ENCODE results near the gene FBLN5.
"Not testable (repeated sequence)": the region's sequence is repeated elsewhere in the genome, so short reads cannot be mapped to it uniquely, and the experiment has no call there.

FBLN5 gene

DNA sequence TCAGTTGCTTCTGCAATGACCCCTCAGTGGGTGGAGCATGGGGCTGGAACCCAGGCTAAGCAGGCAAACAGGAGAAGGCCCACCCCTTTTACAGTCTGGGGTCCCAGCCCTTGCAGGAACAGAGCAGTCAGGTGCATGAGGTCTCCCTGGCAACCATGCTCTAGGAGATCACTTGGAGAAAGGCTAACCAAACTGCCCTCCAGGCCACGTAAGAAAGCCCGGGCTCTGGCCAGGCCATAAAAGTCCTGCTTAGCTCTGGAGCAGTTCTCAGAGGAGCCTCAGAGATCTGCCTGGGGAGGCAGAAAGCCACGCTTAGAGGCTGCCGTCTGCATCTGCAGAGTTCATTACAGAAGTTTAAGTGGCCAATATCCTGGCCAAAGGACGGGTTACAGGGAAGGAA lies 65.1 kb downstream of the FBLN5 start:
- no peak for DNase-seq

DNA sequence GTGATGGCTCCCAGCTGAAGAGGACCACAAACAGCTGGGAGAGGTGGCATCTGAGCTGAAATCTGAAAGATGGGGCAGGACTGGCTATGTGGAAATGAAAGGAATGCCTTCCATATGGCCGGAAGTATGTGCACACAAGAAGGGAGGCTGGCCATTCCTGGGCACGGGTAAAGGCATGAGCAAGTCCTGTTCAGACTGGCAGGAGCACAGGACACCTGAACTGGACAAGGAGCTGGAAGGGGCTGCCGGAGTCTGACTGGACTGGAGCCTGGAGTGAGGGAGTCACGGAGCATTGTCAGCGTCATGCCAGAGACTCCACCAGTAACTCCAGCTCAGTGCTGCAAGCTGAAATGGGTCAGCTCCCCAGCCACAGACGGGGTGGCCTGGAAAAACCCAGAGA lies 68.3 kb downstream of the FBLN5 start:
- no peak for DNase-seq

DNA sequence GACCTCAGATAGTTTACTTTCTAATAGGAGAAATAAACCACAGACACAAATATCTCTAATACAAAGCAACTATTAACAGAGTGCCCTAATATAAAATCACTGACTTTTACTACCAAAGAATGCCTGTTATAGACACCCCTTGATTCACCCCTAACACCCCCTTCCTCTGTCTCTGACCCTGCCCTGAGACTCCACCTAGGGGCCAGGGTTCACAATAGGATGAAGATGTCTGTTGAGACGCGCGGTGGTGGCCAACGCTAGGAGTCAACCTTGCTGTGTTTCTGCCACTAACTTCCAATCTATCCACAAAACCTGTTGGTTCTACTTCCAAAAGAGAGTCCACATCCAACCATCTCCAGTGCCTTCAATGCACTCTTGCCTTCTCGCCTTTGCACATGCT lies 69.2 kb downstream of the FBLN5 start:
- DNase-seq, result no peak

DNA sequence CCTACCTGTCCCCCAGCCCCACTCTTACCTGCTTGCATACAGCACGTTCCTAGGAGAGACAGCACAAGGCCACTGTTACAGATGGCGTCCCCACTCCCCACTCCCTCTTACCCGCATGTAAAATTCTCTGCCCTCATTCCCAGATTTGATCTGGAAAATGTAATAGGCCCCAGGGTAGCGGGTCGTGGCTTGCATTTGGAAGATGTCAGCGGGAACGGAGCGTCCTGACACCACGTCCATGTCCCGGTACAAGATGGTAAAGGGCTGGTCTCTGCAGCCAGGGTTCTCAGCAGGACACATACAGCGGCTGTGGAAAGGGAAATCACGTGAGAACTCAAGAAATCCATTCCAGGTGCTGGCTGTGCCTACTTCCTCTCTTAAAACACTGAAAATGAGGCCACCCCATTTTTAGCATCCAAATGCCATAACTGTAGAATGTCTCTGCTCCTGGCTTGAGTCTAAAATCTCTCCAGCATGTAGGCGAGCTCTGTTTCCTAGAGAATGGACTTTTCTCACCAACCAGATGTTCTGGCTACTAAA lies 70.0 kb downstream of the FBLN5 start:
- DNase-seq, result no peak

DNA sequence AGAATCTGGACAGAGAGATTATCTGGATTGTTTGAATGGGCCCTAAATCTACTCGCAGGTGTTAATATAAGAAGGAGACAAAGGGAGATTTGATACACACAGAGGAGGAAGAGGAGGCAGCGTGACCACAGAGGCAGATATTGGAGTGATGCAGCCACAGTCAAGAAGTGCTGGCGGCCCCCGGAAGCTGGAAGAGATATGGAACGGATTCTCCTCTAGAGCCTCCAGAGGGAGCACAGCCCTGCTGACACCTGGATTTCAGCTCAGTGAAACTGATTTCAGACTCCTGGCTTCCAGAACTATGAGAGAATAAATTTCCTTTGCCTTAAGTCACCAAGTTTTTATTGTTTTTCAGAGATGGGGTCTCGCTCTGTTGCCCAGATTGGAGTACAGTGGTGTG lies 71.0 kb downstream of the FBLN5 start:
- DNase-seq, result no peak

DNA sequence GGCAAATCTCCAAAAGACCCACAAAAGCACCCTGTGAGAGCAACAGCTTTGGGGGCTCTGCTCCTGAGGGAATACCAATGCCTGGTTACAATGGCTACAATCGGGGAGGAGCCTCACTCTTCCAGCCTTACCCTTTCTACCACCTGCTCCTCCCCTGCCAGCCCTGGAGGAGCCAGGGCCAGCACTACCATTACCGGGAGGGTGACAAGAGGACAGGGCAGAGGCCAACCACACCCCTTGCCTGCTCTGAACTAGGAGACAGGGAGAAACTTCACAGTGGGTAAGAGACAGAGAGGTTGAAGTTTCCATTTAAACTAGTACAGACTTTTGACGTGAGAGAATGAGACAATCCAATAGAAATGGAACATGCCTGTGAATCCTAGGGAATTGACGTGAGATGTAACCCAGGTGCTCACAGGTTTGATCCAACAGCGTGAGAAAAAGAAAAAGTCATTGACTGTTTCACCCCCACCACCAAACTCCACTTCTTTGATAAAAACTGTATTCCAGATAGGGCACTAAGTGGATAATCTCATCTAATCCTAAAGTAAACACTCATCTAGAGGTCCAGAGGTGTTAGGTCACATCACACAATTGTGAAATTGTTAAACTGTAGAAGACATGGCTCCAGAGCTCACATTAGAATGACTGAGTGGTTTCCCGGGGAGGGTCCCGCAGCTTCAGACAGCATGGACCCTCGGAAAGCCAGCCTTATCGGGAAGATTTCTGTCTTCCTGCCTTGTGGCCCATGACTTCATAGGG lies 71.8 kb downstream of the FBLN5 start:
- DNase-seq, result no peak

DNA sequence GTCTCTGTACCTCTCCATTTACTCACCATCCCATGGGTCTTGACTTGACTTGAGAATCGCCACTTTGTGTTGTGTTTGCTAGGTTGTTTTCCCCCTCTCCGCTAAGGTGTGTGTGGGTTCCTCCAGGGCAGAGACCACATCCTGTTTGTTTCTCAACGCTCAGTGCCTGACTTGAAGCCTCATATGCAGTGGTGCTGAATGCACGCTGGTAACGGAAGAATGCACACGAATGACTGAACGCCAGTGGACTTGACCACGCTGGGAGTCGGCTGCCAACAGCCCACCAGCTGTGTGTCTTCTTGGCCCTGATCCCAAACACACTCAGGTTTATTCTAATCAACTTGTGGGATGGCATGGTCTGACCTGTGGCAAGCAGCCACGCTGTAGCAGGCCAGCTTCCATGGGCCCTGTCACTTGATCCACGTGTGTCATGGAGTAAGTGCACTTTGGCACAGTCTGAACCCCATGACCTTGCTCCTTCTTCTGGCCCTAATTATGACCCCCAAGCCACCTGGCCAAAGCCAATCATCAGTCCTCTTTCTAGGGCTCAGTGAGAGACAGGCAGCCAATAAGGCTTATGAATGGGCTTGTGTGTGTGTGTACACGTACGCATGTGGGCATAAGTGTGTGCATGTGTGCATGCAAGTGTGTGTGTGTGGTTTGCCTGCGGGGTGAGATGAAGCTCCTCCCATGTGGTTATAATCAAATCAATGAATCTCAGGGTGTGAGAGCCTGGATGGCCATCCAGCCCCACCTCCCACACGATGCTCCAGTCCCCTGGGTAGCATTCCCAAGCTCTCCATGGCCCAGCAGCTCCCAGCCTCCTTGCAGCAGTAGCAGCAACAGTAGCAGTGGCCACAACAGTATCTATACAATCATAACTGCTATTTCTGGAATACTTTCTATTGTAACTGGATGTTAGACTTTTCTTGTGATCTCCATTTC lies 73.8 kb downstream of the FBLN5 start:
- DNase-seq, result peak; percentile 81

DNA sequence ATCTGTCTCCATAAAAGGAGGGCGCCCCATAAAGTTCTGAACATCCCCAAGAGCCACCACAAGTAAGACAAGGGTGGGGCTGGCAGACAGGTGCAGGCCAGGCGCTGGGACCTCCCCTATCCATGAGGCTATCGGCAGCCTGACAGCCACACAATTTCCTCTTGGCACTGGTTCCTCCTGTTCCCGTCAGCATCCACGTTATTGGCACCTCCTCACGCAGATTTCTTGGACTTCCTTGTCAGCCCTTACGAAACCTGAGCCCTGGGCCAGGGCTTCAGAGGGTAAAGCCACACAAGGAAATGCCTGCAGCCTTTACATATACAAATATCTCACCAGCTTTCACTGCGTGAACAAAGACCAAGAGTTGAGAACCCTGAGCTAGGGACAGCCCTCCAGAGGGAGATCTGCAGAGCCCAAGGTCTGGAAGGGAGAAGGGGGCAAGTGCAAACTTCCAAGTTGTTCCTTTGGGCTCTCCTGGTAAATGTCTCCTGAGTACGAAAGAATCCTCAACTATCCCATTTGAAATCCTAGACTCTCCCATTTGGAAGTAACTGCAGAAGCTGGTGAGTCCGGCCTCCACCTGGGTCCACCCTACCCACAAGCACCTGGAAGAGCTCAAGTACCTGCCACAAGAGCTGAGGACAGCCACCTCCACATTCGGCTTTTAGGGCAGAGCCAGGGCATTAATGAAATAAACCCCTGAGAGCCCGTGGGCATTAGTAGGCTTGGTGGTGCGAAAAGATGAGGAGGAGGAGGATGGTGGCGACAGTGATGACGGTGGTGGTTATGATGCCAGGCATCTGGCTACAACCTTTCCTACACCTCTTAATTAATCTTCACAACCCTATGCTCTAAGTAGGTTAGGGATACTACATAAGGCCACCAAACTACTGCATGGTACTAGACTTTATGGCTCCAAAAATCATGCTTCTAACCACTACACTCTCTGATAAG lies 74.7 kb downstream of the FBLN5 start:
- DNase-seq, result peak; percentile 58

DNA sequence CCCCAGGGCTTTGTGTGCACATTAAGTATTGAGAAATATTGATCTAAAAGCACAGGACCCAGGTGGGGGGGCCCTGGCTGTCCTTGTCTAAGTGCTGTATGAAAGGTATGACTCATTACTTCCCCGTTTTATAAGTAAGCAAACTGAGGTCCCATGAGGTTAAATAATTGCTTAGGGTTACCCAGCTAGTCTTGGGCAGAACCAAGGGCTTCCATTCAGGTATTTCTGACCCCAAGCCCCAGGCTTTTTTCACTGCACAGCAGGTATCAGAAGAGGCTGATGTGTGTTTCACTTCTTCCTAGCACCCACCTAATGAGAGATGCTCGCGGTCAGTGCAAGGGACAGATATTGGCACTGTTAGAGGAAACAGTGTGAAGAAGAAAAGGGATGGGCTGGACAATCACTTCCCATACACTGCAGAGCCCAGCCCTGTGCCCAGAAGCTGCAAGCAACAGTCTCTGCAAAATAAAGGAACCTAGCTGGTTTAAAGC lies 75.4 kb downstream of the FBLN5 start:
- DNase-seq, result peak; percentile 34

DNA sequence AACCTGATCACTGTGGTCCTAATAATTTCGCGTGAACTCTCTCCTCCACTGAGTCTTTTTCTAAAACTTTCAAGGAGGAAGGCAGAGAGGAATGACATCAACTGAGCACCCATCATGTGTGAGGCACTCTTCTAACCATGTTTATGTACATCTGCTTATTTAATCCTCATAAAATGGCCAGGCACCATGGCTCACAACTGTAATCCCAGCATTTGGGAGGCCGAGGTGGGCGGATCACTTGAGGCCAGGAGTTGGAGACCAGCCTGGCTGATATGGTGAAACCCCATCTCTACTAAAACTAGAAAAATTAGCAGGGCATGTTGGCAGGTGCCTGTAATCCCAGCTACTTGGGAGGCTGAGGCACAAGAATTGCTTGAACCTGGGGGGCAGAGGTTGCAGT lies 76.1 kb downstream of the FBLN5 start:
- DNase-seq, result not testable (repeated sequence)

DNA sequence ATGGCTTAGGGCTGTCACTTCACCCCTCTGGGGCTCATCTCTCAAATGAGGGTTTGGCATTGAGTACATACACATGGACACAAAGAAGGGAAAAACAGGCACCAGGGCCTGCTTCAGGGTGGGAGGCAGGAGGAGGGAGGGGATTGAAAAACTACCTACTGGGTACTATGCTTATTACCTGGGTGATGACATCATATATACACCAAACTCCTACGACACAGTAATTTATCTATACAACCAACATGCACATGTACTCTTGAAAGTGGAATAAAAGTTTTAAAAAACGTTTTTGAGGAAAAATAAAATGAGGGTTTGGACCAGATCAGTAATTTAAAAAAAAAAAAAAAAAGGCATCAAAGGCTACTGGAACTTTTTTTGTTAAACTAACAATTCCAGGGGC lies 76.6 kb downstream of the FBLN5 start:
- no peak for DNase-seq

DNA sequence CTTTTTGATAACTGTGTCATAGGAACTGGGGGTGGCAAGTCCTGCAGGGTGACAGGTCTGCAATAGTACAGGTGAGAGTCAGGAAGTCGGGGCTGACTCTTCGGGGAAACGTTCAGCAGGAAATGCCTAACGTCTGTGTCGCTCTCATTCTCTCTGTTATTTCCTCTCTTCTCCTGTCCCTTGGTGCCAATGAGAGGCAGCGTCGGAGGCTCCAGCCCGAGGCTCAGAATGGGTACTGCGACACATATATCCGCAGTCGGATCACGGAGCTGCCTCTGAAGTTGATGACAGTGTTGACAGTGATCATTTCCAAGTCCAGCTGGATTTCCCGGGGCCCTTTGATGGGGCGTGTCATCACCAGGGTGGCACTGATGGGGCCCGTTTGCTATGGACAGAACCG lies 77.5 kb downstream of the FBLN5 start:
- peak; percentile 69 for DNase-seq

DNA sequence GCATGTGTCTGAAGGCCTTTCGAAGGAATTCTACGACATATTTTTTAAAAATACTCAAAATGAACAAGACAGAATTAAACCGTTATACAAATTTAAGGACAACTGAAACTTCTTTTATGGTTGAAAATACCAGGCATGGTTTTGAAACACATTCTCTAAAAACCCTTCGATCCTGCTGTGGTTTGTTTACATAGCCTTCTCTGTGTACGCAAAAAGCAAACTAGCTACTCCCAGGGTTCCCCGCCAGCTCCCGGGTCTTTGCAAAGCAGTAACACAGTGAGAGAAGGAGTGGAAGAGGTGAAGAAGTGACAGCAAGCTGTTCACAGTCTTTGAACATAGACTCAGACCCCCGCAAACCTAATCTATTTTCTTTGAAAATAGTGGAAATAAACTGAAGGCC lies 77.9 kb downstream of the FBLN5 start:
- DNase-seq, result no peak

DNA sequence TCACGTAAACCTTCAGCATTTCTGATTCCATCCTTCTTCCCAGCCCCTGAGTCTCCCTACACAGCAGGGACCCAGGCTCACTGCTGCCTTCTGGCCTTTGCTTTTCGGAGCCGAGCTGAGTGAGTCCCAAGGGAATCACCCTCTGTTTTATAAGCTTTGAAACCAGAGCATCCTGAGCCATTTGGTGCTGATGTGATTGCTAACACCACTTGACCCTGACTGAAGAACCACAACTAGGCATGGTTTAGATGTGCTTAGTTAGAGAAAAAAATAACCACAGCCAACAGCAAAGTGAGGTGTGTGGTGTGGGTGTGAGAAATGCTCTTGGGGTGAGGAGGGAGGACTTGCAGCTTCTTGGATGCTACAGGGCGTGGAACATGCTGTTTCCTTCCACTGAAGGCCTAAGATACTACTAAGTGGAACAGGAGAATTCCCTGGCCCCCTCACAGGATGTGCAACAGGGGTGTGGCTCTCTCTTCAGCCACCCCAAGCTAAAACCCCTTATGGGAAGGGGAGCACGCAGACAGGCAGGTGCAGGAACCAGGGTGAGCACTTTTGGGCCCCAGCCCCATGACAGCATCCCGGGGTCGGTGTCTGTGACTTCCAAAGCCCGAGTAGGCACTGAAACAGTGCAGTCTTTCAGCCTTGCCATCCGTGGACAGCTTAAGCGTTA lies 80.0 kb downstream of the FBLN5 start, which contains the start of gene TC2N:
TSS of gene TC2N (minus strand) at position 221 of the 673 bp plus-strand sequence. CDS start 53,767 bp downstream, outside the sequence.
- DNase-seq, result peak; percentile 72

DNA sequence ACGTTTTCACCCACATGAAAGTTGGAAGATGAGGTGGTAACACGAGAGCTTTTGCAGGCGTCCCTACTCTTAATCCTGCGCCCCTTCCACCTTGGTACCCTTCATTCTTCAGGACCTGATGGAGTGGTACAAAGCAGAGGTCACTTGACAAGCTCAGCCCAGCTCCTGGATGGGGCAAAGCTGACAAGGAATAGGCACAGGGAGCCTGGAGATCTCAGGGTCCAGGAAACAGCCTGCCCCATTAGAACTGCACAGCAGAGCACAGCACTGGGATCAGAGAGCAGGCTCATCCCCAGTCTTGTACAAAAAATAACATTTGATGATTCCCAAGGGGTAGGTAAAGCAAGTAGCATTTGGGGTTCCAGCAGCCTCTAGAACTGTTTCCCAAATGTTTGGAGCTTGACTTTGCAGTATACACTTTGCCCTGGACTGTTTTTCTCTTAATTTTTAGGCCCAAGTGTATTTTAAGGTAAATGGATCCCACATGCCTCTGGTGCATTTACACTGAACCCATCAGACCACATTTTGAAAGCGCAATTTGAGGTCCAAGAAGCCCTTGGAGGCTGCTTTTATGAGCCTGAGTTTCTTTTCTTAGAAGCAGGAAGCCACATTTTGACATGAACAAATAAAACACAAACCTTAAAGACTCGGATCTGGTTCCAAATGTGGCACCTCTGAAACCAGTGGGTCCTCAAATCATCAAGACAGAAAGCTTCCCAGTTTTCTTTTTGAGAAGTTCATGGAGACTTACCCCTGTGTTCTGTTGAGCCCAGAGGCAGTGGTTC lies 80.8 kb downstream of the FBLN5 start:
- DNase-seq, result no peak

DNA sequence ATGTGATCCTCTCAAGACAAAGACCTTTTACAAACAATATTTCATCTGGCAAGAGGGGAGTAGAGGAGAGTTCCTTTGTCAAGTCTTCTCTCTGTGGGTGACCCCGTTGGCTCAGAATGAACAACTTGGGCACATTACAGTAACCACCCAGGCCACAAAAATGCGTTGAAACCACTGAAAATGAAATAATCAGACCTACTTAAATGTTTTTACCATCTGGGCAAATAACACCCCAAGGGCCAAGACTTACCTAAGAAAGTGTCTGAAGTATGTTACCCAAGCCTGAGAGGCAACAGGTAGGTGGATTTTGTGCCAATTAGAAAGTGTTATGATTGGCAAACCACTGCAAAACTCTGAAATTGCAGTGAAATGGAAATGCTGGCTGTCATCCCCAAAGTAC lies 81.4 kb downstream of the FBLN5 start:
- no peak for DNase-seq

DNA sequence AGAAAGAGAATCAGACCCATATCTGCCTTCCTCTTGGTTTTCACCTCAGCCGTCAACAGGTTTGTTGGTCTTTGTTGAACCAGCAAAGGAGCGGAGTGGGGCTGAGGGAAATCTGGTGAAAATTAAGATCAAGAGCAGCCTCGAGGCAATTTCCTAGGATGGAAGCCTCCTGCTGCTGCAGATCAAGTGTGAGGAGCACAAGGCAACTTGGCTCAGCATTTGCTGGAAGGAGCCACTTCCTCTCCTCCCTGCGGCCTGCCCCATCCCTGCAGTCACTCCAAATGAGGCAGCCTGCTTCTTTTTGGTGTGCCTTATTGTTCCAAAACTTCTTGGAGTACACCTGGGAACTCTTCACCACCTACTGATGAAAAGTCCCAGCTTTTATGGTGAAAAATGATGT lies 85.1 kb downstream of the FBLN5 start:
- DNase-seq, result no peak

DNA sequence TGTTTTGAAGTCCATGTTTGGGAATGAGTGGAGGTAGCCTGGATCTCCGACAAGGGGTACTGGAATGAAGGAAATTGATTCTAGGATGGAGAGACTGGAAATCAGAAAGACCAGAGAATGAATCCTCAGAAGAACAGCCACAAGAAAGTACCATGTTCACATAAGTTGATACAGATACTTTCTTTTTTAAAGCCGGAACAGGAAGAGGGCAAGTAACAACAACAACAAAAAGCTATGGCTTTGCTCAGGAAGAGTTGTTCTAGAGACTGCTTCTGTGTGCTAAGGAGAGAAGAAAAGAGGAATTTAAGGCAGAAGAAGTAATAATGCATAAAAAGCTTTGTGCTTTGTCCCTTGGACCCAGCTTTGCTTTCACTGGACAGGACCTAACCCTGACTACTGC lies 86.4 kb downstream of the FBLN5 start:
- no peak for DNase-seq

DNA sequence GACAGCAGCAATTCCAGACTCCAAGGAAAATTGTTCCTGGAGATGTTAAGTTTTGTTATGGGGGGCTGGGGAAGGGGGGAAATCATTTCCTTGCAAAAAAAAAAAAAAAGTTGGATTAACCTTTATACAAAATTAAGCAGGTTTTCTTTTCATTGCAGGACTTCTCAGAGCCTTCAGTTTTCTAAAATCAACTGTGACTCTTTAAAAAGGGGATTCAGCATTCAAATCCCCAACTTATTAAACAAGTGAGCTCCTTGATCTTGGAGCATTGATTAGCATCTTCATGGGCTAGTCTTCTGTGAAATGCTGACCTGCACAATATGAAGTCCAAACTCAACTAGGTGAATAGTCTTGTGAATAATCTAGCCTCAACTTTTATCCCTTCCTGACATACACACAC lies 87.3 kb downstream of the FBLN5 start:
- DNase-seq, result no peak

DNA sequence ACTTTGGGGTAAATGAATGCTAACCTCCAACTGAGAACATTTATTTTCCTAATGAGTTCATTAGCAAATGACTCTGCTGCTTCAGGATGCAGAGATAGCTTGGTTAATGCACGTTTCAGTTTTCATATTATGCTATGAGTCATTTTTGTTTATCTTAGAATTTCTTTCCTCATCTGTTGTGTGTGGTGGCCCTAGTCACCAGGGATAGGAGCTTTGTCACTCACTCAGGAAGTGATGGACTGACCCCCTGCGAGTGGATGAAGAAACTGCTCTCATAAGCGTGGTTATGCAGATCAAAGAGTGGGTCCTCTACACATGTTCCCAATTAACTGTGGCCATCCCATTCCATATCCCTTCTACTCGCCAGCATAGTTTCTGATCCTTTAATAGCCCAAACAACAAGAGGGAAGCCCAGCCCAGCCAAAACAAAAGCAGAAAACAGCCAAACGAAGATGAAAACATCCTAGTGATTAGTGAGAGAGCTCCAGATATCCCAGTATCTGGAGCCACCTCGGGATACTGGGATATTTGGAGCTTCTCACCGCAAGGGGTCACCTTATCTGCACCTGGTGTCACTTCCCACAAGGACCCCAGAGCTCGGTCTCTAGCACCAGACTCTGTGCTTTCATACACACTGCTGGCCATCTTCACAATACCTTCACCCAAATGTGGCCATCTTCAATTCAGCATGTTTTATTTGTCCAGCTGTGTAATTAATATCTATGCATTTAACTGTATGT lies 88.8 kb downstream of the FBLN5 start:
- no peak for DNase-seq
